Stimulated activated CD8-positive, alpha-beta memory T cell treated with anti-CD3 and anti-CD28 coated beads, Interleukin-4, amount 100 ng/mL, for 4 hours (primary cell): ENCODE measurements around the gene IGFBP7.

Source experiments
- DNase-seq, 2 donors: peaks; one replicate each; pipeline ENCODE4 v3.0.0-alpha.2; 2020; ENCODE audit warnings: low read depth in 2 of 2, low spot score in 1 of 2

IGFBP7 gene, protein sequence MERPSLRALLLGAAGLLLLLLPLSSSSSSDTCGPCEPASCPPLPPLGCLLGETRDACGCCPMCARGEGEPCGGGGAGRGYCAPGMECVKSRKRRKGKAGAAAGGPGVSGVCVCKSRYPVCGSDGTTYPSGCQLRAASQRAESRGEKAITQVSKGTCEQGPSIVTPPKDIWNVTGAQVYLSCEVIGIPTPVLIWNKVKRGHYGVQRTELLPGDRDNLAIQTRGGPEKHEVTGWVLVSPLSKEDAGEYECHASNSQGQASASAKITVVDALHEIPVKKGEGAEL

DNA sequence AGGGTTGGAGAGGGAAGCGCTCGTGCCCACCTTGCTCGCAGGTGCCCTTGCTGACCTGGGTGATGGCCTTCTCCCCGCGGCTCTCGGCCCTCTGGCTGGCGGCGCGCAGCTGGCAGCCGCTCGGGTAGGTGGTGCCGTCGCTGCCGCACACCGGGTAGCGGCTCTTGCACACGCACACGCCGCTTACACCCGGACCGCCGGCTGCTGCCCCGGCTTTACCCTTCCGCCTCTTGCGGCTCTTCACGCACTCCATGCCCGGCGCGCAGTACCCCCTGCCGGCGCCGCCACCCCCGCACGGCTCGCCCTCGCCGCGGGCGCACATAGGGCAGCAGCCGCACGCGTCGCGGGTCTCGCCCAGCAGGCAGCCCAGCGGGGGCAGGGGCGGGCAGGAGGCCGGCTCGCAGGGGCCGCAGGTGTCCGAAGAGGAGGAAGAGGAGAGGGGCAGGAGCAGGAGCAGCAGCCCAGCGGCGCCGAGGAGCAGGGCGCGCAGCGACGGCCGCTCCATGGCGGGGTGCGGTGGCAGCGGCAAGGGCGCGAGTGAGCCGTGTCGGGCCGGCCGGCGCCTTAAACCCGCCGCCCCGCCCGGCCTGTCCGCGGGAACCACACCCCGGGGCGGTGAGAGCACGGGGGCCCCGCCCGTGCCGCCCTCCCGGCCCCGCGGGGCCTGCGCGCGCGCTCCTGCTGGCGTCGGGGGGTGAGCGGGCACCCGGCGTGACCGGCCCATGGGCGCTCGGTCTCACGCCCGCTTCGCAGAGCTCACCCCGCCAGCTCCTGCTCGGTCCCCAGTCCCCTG lies at the start of gene IGFBP7:
TSS of gene IGFBP7 (minus strand) at position 539 of the 793 bp plus-strand sequence. CDS start at position 505, 34 bp downstream.
- DNase-seq, result no peak

DNA sequence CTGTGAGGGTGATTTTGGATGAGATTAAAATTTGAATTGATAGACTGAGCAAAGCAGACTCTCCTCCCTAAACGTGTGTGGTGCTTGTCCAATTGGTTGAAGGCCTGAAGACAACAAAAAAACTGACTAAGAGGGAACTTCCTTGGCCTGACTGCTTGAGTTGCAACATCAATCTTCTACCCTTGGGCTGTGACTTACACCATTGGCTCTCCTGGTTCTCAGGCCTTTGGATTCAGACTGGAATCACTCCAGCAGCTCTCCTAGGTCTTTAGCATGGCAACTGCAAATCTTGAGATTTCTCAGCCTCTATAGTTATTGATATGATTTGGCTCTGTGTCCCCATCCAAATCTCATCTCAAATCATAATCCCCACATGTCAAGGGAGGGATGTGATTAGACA lies 49.7 kb upstream of the IGFBP7 start:
- no peak for DNase-seq

DNA sequence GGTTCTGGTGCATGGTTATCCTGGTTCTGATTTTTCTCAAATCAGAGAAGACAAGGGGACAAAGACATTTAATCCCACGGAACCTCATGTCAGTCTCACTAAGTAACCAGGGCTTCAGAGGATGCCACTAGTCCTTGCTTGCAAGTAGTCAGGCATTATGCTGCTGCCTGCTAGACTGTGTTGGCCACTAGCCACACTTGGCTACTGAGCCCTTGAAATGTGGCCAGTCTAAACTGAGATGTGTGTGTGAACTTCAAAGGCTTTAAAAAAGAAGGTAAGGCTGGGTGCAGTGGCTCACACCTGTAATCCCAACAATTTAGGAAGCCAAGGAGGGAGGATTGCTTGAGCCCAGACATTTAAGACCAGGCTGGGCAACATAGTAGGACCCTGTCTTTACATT lies 48.6 kb upstream of the IGFBP7 start:
- no peak for DNase-seq

DNA sequence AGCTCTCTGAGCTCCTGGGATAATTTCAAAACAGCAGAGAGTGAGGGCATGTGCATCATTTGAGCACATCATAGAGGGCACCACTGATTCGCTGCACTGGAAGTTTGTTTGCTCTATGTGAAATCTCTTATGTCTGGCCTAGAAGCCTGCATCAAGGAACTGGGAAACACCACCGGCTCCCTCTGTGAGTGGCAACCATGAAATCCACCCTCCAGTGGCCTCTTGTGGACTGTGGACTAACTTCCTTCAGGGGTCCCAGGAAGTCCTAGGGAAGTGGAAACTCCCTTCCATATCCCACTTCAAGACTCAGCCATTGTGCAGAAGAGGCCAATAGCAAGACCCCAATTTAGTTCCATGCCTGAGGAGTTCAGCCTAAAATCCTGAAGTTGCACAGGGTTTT lies 48.0 kb upstream of the IGFBP7 start:
- no peak for DNase-seq

DNA sequence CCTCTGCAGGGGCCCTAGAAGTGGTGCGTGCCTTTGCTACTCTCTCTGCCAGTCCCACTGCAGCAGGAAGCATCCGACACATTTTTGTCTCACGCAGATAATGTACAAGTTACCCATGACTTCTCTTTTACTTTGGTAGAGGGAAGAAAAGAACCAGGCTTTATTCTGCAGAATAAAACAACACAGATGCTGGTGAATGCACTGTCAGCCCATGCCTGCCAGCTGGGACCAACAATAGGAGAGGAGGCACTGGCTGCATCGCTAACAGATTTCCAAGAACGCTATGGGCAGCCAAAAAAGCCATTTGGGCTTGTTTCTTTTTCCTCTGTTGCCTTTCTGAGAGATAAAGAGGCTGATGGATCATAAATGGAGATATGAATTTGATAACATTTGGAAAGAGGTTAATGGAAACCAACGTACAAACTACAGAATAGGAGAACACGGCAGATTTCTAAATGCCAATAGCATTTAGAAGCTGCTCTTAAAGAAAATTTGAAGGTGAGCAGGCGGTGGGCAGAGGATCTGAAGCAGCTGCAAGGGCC lies 47.5 kb upstream of the IGFBP7 start:
- DNase-seq, result no peak

DNA sequence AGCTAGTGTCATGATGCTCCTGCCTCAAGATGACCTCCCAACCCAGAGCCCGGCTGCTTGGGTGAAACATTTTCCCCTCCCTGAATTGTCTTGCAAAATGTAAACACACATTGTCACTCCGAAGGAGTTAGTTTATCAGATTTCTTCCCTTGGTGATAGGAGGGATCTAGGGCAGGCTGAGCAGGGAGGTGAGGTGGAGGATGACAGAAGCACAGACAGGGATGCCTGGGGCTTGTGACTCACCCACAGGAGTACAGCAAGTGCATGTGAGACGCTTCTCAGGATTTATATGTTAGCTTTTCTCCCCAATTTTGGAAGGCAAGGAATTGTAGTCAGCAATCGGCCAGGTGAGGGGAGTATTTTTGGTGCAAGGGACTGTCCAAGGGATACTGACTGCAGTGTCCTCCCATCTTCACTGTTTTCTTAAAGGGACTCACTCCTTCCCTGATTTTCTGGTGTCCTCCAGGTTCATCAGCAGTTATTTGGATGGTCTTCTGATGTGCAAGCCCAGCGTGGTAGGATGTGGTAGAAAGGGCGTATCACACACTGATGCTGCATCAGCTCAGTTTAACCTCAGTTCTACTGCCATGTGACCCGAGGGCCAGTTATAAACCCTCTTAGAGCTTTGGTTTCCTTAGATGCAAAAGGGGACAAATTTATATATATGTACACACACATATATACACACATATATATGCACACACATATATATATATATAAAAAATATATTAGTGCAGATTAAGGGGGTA lies 46.2 kb upstream of the IGFBP7 start:
- DNase-seq, result no peak

DNA sequence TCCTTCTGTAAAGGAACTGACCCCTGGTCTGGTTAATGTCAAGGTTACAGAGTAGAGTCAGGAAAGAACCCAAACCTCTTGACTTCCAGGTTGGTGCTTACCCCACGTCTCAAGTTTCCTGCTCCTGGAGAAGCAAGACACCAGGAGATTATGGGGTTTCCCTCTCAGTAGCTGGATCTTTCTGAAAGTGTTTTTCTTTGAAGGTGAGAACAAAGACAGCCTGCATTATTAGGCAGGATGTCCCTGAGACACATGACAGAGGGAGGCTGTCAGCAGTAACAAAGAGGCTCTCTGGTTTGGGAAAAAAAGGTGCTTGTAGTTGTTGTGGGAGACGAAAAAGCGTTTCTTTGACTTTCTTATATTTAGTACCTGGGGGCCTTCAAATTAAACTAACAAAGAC lies 44.7 kb upstream of the IGFBP7 start:
- no peak for DNase-seq

DNA sequence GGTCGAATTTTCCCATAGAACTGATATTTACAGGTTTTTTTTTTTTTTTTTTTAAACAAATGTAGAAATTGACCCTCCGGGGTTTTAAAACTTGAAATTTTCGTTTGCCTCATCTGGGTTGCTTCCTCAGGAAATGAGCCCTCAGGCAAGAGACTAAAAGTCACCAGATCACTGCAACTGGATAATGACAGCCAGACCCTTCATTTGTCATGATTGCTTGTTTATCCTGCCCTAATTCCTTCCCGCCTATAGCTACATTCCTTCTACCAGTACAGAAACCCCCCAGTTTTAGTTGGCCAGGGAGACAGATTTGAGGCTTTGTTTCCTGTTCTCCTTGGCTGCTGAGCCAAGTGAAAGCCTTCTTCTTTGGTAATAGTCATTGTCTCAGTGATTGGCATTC lies 44.0 kb upstream of the IGFBP7 start:
- DNase-seq, result no peak

DNA sequence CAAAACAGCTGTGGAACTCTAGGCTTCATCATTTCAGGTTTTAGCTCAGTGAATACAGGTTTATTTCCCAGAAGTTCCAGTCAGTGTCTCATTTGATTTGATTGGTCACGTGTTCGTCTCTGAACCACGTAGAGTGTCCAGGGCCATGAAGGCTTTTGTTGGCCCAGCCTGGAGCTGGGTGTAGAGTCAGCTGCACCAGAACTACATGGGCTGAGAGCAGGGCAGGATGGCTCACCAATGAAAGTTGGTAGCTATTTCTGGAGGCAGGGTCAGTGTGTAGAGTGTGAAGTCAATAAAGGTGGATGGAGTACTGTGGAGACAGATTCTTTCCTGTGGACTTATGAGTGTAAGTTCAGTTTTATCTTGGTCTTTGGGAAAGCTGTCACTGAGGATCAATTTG lies 43.0 kb upstream of the IGFBP7 start:
- DNase-seq, result no peak

DNA sequence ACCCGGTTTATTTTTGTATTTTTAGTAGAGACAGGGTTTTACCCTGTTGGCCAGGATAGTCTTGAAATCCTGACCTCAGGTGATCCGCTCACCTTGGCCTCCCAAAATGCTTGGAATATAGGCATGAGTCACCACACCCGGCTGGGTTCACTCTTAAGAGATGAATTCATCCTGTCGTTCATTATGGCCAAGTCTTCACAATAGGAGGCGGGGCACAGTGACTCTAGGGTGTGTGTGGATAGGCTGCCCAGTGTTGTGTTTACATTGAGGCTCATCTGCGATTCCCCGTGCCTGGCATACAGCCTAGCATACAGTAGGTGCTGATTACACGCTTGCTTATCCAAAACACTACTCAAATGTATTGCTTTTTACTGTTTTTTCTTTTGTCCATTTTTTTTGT lies 41.3 kb upstream of the IGFBP7 start:
- DNase-seq, result no peak

DNA sequence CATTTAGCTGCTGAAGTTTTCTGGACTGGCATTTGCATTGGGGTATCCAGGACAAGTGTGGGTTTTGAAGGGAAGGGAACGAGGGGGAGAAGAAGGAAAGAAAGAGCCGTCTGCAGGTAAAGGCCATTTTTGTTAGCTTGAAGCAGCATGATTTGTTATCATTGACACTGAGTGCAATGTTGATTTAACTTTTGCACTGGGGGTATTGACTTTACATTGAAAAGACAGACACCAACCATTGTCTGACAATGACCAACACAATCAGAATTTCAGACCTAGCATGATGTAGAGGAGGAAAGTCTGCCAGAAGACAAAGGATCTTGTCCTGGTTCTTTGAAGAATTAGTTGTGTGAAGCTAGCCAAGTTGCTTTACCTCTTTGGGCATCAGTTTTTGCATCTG lies 39.6 kb upstream of the IGFBP7 start:
- no peak for DNase-seq

DNA sequence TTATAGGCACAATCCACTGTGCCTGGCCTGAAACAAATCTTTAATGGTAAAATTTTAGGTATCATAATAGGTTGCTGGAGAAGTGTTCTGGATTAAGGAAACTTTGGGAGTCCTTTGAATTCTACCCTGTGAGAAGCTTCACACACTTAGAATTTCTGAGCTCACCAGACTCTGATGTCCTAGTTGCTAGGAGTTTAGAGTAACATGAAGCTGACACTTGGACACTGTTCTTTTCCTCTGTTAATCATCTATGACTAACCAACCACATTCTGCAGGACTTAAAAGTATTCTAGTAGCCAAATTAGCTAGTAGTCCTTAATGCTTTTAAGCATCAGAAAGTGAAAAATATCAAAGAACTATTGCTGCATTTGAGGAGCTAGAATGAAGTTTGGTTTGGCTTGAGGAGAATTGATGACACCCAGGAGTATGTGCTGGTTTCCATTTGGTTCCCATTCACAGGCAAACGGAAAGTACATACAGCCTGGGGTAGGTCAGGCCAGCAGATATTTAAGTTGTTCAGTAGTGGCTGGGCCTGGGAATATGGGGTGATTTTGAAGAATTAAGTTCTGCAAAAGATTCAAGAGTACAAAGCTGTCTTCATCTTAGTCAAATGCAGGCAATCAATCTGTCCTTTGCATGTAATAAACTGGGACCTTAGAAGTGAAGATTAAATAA lies 38.8 kb upstream of the IGFBP7 start:
- no peak for DNase-seq

DNA sequence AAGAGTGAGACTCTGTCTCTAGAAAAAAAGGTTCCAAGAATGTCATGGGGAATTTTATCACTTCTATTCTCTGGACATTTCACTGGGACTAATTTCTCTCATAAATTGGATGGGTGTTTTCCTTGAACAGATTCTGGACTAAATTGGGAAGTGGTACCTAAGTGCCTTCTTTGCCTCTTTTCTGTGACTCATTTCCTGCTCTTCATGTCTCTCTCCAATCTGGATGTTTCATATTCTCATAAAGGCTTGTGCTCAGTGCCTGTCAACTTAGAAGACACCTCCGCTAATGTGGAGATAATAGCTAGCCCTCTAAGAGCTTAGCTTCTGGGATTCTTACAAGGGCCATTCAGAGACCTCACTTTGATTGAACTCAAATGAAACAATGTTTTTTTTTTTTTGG lies 38.0 kb upstream of the IGFBP7 start:
- no peak for DNase-seq

DNA sequence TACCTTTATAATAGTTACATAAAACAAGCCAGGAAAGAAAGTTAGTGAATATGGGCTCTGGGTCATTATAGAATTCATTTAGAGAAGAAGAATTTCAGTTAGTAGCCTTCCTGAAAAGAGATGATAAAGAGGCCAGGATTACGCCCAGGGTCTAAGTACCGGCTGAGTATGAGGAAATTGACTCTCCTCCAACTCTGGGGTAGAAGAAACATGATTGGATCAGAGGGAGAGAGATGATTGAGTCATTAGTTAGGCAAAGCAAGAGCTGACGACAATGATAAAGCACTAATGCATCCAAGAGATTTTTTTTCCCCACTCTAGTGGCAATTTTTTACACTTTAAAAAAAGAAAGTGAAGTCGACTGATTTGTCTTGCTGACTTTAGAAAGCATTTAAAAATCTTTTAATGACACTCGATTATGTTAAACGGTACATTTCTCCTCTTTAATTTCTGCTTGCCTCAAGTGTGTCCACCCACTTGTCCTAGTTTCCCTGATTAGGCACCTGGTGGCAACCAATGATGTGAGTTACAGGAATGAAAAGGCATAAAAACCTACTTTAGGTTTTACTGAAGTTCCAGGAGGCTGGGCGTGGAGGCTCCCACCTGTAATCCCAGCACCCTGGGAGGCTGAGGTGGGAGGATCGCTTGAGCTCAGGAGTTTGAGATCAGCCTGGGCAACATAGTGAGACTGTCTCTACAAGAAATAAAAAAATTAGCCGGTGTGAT lies 37.3 kb upstream of the IGFBP7 start:
- DNase-seq, result no peak

DNA sequence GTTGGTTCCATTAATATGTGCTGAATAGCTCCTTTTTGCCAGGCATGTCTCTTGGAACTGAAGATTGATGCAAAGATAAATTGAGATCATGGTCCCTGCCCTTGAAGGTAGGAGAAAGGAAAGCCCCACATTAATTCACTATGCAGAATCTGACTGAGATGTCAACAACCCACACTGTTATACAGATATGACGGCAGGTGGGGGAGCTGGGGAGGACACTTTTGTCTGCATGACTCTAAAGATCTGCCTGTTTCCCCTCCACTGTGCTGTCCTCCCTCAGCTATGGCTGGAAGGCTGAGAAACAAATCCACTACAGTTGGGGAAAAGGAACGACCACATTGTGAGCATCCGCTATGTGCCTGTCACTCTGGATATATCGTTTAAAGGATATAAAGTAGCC lies 36.3 kb upstream of the IGFBP7 start:
- no peak for DNase-seq

DNA sequence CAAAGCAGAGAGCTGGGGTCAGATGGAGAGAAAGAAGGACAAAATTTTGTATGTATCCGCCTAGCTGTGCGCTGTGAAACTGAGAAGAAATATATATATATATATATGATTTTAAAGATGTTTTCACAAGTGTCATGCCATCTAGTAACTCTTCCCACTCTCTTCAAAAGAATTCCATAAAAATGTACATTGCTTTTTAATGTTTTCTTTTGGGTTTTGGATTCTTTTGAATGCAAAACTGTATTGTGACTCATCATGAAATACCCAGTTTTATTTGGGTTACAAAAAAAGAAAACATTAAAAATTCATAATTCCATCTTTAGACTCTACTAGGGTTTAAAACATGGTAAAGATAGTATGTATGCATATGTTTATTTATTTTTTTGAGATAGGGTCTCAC lies 34.3 kb upstream of the IGFBP7 start:
- DNase-seq, result no peak

DNA sequence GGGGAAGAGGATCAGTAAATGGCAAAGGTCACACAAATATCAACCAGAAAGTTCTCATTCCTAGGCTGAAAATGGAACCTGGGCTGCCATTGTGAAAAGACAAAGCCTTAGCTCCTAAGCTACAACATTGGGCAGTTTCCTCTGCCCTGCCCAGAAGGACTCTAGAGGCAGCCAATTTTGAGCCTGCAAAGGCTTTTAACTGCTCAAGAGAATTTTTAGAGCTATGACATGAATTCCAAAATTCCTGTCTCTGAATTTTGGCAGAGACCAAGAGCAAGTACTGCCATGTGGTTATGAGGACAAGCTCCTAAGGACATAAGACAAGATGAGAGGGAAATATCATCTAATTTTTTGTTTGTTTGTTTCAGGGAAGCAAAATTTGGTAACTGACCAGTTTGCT lies 29.6 kb upstream of the IGFBP7 start:
- DNase-seq, result no peak

DNA sequence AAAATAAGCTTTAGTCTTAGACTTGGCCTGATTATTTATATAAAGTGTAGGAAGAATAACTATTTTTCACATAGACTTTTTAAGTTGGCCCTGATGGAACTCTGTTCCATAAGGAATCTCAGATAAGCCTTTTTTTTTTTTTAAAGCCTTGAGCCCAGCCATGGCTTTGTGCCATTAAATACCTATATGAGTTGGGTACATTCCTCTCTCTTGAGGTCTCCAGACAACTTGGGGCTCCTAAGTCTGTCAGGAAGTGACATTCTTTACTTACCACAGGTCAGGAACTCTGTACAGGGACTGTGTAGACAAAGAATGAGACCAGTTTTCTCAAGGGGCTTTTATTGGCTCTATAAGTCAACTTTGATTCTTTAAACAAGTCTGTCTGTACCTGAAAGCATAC lies 27.1 kb upstream of the IGFBP7 start:
- no peak for DNase-seq

DNA sequence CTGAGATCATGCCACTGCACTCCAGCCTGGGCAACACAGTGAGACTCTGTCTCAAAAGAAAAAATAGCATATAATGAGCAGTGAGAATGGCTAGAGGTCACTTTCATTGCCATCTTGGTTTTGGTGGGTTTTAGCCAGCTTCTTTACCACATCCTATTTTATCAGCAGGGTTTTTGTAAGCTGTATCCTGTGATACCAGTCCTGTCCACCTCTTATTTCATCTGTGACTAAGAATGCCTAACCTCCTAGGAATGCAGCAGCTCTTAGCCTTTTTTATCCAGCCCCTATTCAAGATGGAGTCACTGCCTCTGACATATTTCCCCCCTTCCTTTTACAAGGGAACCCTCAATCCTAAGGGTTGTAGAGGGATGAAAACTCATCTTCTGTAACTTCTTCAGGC lies 26.1 kb upstream of the IGFBP7 start:
- no peak for DNase-seq

DNA sequence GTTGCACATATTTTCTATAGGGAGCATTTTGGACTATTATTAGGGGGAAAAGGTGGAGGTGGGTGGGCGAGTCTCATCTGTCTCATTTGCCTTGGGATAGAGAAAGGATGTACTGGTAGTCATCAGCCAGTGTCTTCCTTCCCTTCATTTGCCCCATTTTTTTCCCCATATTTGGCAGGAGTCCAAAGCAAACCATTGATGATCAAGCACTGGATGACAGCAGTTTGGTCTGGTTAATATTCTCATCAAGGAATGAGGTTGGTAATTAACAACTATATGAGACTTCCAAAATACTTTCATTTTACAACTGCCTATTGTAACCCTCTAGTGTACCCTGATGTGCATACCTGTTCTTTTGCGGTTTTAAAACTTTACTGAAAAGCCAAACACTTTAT lies 22.6 kb upstream of the IGFBP7 start:
- DNase-seq, result no peak
